Breast epithelium (tissue), 4 donors: ENCODE data around the gene MSH3. TPM values are rescaled to one million over a fixed set of nuclear protein-coding genes. Genes with fewer than 3 reads are reported as not detected.
"Not testable (repeated sequence)": the region's sequence is repeated elsewhere in the genome, so short reads cannot be mapped to it uniquely, and the experiment has no call there.

ENCODE experiments used
- DNase-seq, 2 donors: peaks; one replicate each; pipeline ENCODE4 v3.0.0-alpha.2; 2019; ENCODE audit warnings: low spot score in 2 of 2
- H3K27ac ChIP-seq, 2 donors: fragments of 200-600 bp; sonication (generic) in 1 of 2; one replicate each; pipeline ENCODE4 v1.5.1; 2016 to 2019; ENCODE audit warnings: mild to moderate bottlenecking in 1 of 2
- H3K27me3 ChIP-seq, 2 donors: fragments of 200-600 bp; sonication (generic) in 1 of 2; one replicate each; pipeline versions ENCODE4 v1.5.1 to v1.6.0; 2017 to 2019; ENCODE audit warnings: control low read depth in 1 of 2, mild to moderate bottlenecking in 1 of 2
- H3K36me3 ChIP-seq: fragments of 200-600 bp; one replicate; pipeline ENCODE4 v1.5.1; 2019
- H3K4me1 ChIP-seq, 2 donors: fragments of 200-600 bp; sonication (generic); one replicate each; pipeline ENCODE4 v1.5.1; 2016 to 2019; ENCODE audit warnings: control low read depth in 1 of 2
- H3K4me3 ChIP-seq, 3 donors: fragments of 200-600 bp; sonication (generic); 1 replicate in 2 of 3; 2 replicates in 1 of 3; pipeline ENCODE4 v1.5.1; 2016 to 2019; ENCODE audit warnings: mild to moderate bottlenecking in 3 of 3, moderate library complexity in 2 of 3
- H3K9me3 ChIP-seq, 2 donors: fragments of 200-600 bp; sonication (generic) in 1 of 2; one replicate each; pipeline ENCODE4 v1.5.1; 2016 to 2019; ENCODE audit warnings: control low read depth in 1 of 2
- POLR2A ChIP-seq: fragments of 450-650 bp; IDR thresholded peaks from one replicate; pipeline ENCODE4 v1.6.1; 2016; ENCODE audit warnings: antibody characterized with exemption, mild to moderate bottlenecking, moderate library complexity
- POLR2AphosphoS5 ChIP-seq, 3 donors: sonication (generic); formaldehyde crosslinking; IDR thresholded peaks; one replicate each; pipeline ENCODE4 v1.6.1; 2017; ENCODE audit warnings: antibody characterized with exemption in 3 of 3
- intact Hi-C: fragments of 100-400 bp; cut with DNase I; formaldehyde crosslinking; loops from one replicate; pipeline ENCODE4 v1.15.1; 2023; ENCODE audit warnings: low total_unique reads
- total RNA-seq, 3 donors: library from RNA; depleted of rRNA; stranded (reverse); fragments of >200 nt; gene quantifications; one replicate each; pipeline ENCODE4 v1.1.0, GENCODE V29; 2016
- TF ChIP-seq, protein P1 (sequence below), 3 donors: fragments of 450-650 bp; IDR thresholded peaks; one replicate each; pipeline ENCODE4 v1.5.1; 2016 to 2017; ENCODE audit warnings: antibody characterized with exemption in 3 of 3, mild to moderate bottlenecking in 3 of 3, moderate library complexity in 3 of 3

Gene MSH3
- total RNA-seq, 3 donors from 2014 or later, result 20.0 to 21.4 (median 21.3) TPM

DNA sequence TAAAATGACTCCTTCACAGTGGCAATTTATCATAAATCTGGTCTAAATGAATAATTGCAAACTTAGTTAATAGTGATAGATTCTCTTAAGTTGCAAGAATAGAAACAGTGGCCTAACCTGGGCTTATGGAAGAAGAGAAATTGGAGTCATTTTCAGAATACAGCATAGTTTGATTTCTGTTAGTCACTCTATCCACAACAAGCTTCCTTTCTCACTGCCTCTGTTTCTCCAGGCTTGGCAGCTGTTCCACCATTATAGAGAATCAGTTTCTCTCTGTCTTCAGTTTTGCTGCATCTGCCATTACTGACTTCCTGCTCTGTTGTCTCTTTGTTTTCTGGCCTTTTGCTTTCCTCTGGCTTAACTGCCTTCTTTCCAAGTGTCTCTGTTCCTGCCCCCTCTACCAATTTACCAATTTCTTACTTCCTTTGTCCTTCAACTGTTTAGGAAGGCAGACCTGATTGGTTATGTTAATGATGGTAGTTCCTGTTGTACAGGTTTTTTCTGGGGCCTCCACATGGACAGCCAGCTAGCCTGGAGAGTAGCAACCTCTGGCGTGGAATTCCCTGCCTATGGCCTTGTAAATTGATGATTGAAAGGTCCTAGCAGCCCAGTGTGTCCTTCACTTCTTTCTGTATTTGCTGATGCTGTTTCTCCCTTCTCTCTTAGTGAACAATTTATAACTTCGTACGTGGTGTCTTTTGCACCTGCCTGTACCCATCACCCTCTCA, 229.8 kb downstream of the MSH3 start:
- intact Hi-C loops, result no loop called here
- Histone ChIP-seq H3K36me3 (no peaks in the 10 kb centered on the region), H3K27ac (no peak overlapping the region), H3K4me1 (no peaks in the 10 kb centered on the region), H3K9me3 (no peaks in the 10 kb centered on the region), H3K27me3 (no peaks in the 10 kb centered on the region), H3K4me3 (no peak overlapping the region)
- no peak for TF ChIP-seq POLR2A
- TF ChIP-seq POLR2AphosphoS5 (IDR thresholded peaks at IDR 0.05), result no peak
- TF ChIP-seq, protein P1, sequence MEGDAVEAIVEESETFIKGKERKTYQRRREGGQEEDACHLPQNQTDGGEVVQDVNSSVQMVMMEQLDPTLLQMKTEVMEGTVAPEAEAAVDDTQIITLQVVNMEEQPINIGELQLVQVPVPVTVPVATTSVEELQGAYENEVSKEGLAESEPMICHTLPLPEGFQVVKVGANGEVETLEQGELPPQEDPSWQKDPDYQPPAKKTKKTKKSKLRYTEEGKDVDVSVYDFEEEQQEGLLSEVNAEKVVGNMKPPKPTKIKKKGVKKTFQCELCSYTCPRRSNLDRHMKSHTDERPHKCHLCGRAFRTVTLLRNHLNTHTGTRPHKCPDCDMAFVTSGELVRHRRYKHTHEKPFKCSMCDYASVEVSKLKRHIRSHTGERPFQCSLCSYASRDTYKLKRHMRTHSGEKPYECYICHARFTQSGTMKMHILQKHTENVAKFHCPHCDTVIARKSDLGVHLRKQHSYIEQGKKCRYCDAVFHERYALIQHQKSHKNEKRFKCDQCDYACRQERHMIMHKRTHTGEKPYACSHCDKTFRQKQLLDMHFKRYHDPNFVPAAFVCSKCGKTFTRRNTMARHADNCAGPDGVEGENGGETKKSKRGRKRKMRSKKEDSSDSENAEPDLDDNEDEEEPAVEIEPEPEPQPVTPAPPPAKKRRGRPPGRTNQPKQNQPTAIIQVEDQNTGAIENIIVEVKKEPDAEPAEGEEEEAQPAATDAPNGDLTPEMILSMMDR (IDR thresholded peaks at IDR 0.05), result no peak
- DNase-seq, result no peak

DNA sequence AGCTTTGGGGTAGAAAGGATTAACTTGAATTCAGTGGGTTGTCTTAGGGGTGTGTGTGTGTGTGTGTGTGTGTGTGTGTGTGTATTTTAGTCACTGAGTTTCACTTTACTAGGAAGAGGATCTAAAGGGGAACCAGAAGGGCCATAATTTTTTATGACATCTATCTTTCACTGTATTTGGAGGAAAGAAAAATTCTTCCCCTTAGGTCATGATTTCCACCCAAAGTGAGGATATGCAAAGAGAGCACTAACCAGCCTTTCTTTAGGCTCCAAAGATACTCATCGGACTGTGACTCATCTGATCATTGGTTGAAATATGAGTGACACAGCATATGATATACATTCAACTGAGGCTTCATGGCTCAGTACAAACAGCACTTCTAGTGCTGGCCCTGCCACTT, 230.5 kb downstream of the MSH3 start:
- intact Hi-C loops, result no loop called here
- H3K36me3 ChIP-seq, result no peaks in the 10 kb centered on the region
- TF ChIP-seq POLR2AphosphoS5 (IDR thresholded peaks at IDR 0.05) (no peak), POLR2A (no peak)
- TF ChIP-seq, protein P1 (IDR thresholded peaks at IDR 0.05), result no peak
- no peaks in the 10 kb centered on the region for H3K9me3 ChIP-seq
- no peak overlapping the region for H3K27ac ChIP-seq
- no peak overlapping the region for H3K4me3 ChIP-seq
- no peaks in the 10 kb centered on the region for H3K27me3 ChIP-seq
- H3K4me1 ChIP-seq, result no peaks in the 10 kb centered on the region
- no peak for DNase-seq

DNA sequence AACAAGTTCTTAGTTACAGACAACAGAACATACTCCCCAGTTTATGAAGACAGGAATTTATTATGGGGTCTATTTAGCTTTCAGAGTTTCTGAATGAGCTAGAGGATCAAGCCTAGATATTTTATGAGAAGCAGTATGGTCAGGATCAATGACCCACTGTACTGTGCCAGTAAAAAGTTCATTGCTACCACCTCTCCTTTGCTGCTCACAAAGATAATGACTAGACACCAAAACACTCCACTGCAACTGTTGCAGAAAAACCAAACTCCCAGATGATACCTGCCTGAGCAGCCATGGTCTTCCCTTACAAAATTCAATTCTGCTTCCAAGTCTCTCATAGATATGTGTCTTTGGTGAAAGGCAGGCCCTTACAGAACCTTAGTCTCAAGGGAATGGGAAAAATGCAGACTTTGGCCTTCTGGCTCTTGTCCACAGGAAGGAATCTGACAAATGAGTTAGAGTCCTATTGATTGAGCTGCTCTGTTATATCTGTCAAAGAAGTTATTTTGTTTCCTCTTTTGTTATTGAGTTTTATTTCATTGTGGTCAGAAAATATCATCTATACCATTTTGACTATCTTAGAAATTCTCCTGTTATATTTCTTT, 231.0 kb downstream of the MSH3 start:
- Histone ChIP-seq H3K27ac (no peak overlapping the region), H3K27me3 (no peaks in the 10 kb centered on the region), H3K9me3 (no peaks in the 10 kb centered on the region), H3K36me3 (no peaks in the 10 kb centered on the region), H3K4me1 (no peaks in the 10 kb centered on the region), H3K4me3 (no peak overlapping the region)
- no peak for DNase-seq
- TF ChIP-seq, protein P1 (IDR thresholded peaks at IDR 0.05), result no peak
- no peak for TF ChIP-seq POLR2AphosphoS5 (IDR thresholded peaks at IDR 0.05)
- TF ChIP-seq POLR2A, result no peak
- intact Hi-C loops, result no loop called here

GRCh38 chr5:80894083-80894482, 239.6 kb downstream of the MSH3 start:
- Histone ChIP-seq H3K36me3 (no peaks in the 10 kb centered on the region), H3K9me3 (no peaks in the 10 kb centered on the region), H3K27ac (no peak overlapping the region), H3K4me3 (no peak overlapping the region), H3K4me1 (no peaks in the 10 kb centered on the region), H3K27me3 (no peaks in the 10 kb centered on the region)
- TF ChIP-seq, protein P1 (IDR thresholded peaks at IDR 0.05), result no peak
- no peak for TF ChIP-seq POLR2AphosphoS5 (IDR thresholded peaks at IDR 0.05)
- TF ChIP-seq POLR2A, result no peak
- DNase-seq, result no peak
- intact Hi-C loops, result no loop called here

DNA sequence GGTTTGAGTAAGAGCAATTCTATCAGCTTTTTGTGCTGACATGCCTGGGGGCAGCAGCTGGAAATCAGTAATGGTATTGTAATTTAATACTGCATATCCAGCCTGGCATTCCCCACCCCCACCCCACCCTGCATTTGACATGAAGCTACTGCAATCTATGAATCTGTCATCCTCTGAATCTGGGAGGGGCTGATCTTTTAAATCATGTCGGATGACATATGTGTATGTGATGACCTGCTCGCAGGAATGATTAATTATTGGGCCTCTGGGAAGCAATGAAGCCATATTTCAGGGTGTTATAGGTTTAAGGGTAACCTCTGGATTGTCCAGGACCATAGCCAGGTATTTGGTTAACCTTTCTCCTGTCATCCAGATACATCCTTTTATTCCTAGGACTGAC, 241.1 kb downstream of the MSH3 start:
- H3K4me3 ChIP-seq, result no peak overlapping the region
- H3K27me3 ChIP-seq, result no peaks in the 10 kb centered on the region
- DNase-seq, result no peak
- H3K9me3 ChIP-seq, result peaks cover 0 to 4% of the 10 kb centered on the region in 2 donors
- intact Hi-C loops, result no loop called here
- no peak overlapping the region for H3K27ac ChIP-seq
- TF ChIP-seq POLR2AphosphoS5 (IDR thresholded peaks at IDR 0.05) (no peak), POLR2A (no peak)
- TF ChIP-seq, protein P1 (IDR thresholded peaks at IDR 0.05), result no peak
- no peaks in the 10 kb centered on the region for H3K4me1 ChIP-seq
- no peaks in the 10 kb centered on the region for H3K36me3 ChIP-seq

DNA sequence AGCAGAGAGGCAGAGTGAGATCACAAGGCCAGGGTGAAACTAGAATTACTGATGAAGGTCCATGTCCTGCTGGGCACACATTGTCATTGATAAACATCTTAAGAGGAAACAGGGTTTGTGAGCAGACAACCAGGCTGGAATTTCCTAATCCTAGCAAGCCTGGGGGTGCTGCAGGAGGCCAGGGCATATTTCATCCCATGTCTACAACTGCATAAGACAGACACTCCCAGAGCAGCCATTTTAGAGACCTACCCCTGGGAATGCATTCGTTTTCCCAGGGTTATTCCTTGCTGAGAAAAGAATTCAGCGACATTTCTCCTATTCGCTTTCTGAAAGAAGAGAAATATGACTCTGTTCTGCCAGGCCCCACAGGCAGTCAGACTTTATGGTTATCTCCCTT, 248.2 kb downstream of the MSH3 start:
- H3K27ac ChIP-seq, H3K27me3 ChIP-seq, H3K36me3 ChIP-seq, intact Hi-C loops, DNase-seq, H3K4me1 ChIP-seq, H3K4me3 ChIP-seq: not testable (repeated sequence)
- peaks cover 13% of the 10 kb centered on the region in 2 donors for H3K9me3 ChIP-seq
